ENCODE results near the gene NUP210L. TPM values are rescaled to one million over a fixed set of nuclear protein-coding genes. Genes with fewer than 3 reads are reported as not detected.

NUP210L gene
- total and polyA plus RNA-seq, 2 of the 13 experiments (the other 11 are each of a cell fraction or from before 2014, with no cell fraction given) = not detected

GRCh38 chr1:153967107-153967999 is 187.5 kb downstream of the NUP210L start, which contains the start of gene CREB3L4 (continued):
- TF ChIP-seq NFKBIZ (CRISPR knock-in tag; IDR thresholded peaks at IDR 0.05) (peak; percentile 13; the same call in 1 of the 2 replicates), SALL1 (CRISPR knock-in tag; IDR thresholded peaks at IDR 0.05) (peak; percentile 88), MXD4 (CRISPR knock-in tag; IDR thresholded peaks at IDR 0.05) (peak; percentile 81), CBFB (CRISPR knock-in tag; IDR thresholded peaks at IDR 0.05) (no peak), ZNF282 (IDR thresholded peaks at IDR 0.05; ENCODE audit: partially characterized antibody) (no peak), SOX6 (IDR thresholded peaks at IDR 0.05) (no peak), SOX6 (CRISPR knock-in tag; IDR thresholded peaks at IDR 0.05) (peak; percentile 69), MIER3 (CRISPR knock-in tag; IDR thresholded peaks at IDR 0.05; ENCODE audit: borderline replicate concordance) (no peak; the same call in 1 of the 2 replicates), SP1 (IDR thresholded peaks at IDR 0.05) (no peak), SP1 (CRISPR knock-in tag; IDR thresholded peaks at IDR 0.05) (peak; percentile 25; the same call in 1 of the 2 replicates), SRY (CRISPR knock-in tag; IDR thresholded peaks at IDR 0.05) (peak; percentile 85; the same call in 1 of the 2 replicates), POLR2A (IDR thresholded peaks at IDR 0.05; ENCODE audit: insufficient read depth in 1 of 2, low read depth in 2 of 2, low read length in 2 of 2) (peak; percentile 93 to 96), ZNF468 (CRISPR knock-in tag; IDR thresholded peaks at IDR 0.05) (no peak), GATAD1 (CRISPR knock-in tag; IDR thresholded peaks at IDR 0.05) (peak; percentile 43), UBTF (CRISPR knock-in tag; IDR thresholded peaks at IDR 0.05) (peak; percentile 90), ZFP41 (CRISPR knock-in tag; IDR thresholded peaks at IDR 0.05; ENCODE audit: borderline replicate concordance) (no peak), ZC3H13 (CRISPR knock-in tag; IDR thresholded peaks at IDR 0.05) (peak; percentile 84), ZBTB7A (CRISPR knock-in tag; IDR thresholded peaks at IDR 0.05) (peak; percentile 62; the same call in 1 of the 2 replicates), ZNF256 (CRISPR knock-in tag; conservative IDR thresholded peaks at IDR 0.05) (peak; percentile 66; the same call in 1 of the 2 replicates), ZBTB3 (CRISPR knock-in tag; IDR thresholded peaks at IDR 0.05; ENCODE audit: borderline replicate concordance, low read depth) (peak; percentile 85), RBFOX2 (IDR thresholded peaks at IDR 0.05; ENCODE audit: low read depth, low read length) (peak; percentile 93), ERF (CRISPR knock-in tag; IDR thresholded peaks at IDR 0.05) (peak; percentile 53; the same call in 1 of the 2 replicates), HMGA1 (CRISPR knock-in tag; conservative IDR thresholded peaks at IDR 0.05) (no peak), BRD4 (CRISPR knock-in tag; IDR thresholded peaks at IDR 0.05) (0 out of 2 replicates have a peak, but pooled peaks have one; percentile 48), SP2 (CRISPR knock-in tag; IDR thresholded peaks at IDR 0.05) (peak; percentile 94), RBAK (CRISPR knock-in tag; IDR thresholded peaks at IDR 0.05) (no peak), ZFP36L1 (CRISPR knock-in tag; IDR thresholded peaks at IDR 0.05) (peak; percentile 47; the same call in 1 of the 2 replicates), ZNF331 (CRISPR knock-in tag; IDR thresholded peaks at IDR 0.05) (peak; percentile 26), ZNF251 (CRISPR knock-in tag; IDR thresholded peaks at IDR 0.05) (0 out of 2 replicates have a peak, but pooled peaks have one; percentile 42), SNRNP70 (IDR thresholded peaks at IDR 0.05; ENCODE audit: low read depth, low read length) (no peak), ZNF777 (CRISPR knock-in tag; IDR thresholded peaks at IDR 0.05) (no peak)
- TF ChIP-seq, protein P1, sequence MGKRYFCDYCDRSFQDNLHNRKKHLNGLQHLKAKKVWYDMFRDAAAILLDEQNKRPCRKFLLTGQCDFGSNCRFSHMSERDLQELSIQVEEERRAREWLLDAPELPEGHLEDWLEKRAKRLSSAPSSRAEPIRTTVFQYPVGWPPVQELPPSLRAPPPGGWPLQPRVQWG (CRISPR knock-in tag; IDR thresholded peaks at IDR 0.05; ENCODE audit: borderline replicate concordance, low read depth) = no peak

Measured in HepG2 (cell line).